Fibroblast of the conjunctiva (primary cell): ENCODE data around the gene TENM4.

Experiments used
- DNase-seq: peaks from one replicate; pipeline ENCODE4 v3.0.0-alpha.2; 2010; ENCODE audit warnings: low read depth

The TENM4 gene

GRCh38 chr11:79390477-79390876, 50.4 kb downstream of the TENM4 start:
- no peak for DNase-seq

DNA sequence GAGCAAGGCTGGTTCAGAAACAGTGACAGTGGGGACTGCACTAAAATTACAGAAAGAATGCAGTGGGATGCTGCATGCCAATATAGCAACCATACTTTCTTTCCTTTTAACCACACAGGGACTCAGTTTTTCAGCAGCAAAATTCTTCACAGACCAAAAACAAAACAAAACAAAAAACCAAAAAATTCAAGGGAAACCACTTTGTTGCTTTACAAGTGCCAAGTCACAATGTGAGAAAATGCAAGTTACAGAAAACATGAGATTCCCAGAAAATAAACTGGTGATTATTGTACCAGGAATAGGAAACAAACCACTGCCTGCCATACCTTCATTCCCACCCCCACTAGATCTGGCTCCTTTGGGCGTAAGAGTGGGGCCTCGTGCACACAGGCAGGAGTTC, 52.6 kb downstream of the TENM4 start:
- no peak for DNase-seq

GRCh38 chr11:79383874-79384273, 57.0 kb downstream of the TENM4 start:
- no peak for DNase-seq

DNA sequence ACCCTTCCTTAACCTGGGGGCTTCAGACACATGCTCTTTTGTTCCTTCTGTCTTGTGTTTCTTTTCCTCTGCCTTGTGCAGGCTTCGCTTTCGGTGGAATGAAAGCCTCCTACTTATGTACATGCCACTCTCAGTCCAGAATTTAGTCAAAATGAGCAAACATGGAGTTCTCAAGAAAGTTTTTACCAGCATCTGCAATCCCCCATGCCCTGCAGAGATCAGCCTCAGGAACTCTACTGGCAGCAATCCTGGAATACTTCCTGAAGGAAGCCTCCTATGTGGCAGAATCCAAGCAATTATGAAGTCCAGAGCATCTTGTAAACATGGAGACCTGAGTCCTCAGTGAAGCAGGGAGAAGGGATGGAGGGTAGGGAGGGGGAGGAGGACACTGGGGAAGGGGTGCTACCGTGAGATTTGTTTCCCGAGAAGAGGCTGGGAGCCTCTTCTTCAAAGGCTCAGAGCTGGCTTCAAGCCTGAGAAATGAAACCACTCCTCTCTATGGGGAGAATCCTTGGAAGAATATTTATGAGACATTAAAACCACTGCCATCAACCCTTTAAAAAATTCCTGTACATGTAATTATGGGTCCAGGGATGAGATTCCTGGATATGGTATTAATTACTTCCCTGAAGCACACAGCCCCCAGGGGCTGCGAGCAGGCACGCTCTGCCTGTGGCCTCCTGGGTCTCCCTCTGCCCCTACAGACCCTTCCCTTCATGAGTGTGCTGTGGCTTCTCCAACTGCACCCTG, 58.4 kb downstream of the TENM4 start:
- no peak for DNase-seq

DNA sequence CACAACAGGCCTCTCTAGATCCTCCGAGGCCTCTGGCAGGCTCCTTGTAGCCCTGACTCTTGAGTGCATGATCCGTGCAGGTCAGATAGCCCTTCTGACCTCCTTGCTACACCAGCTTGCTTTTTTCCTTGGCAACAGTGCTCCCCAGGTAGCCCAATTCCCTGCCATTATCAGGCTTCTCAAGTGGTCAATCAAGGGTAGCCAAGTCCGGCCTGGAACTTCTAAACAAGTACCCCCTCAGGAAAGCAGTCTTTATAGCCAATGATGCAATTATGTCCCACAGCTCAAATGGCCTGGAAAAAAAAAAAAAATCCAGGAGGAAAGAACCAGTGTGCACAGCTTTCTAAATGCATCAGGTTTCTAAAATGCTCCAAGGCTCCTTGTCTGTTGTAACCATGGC, 59.8 kb downstream of the TENM4 start:
- DNase-seq: no peak

DNA sequence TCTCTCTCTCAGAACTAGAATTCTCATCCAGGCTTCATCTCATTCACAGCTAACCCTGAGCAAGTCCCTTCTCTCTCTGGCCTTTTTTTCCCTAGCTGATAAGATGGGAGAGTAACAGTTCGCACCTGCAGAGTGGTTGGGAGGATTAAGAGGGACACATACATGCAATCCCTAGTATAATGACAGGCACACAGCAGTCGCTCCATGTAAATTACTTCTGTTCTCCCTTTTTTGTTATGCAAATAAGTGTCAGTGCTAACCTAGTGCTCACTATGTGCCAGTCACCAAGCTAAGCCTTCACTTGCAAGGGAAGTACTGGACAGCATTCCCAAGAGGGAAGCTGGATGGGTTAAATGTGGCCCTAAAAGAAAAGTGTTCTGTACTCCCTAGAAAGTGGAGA, 63.4 kb downstream of the TENM4 start:
- no peak for DNase-seq

DNA sequence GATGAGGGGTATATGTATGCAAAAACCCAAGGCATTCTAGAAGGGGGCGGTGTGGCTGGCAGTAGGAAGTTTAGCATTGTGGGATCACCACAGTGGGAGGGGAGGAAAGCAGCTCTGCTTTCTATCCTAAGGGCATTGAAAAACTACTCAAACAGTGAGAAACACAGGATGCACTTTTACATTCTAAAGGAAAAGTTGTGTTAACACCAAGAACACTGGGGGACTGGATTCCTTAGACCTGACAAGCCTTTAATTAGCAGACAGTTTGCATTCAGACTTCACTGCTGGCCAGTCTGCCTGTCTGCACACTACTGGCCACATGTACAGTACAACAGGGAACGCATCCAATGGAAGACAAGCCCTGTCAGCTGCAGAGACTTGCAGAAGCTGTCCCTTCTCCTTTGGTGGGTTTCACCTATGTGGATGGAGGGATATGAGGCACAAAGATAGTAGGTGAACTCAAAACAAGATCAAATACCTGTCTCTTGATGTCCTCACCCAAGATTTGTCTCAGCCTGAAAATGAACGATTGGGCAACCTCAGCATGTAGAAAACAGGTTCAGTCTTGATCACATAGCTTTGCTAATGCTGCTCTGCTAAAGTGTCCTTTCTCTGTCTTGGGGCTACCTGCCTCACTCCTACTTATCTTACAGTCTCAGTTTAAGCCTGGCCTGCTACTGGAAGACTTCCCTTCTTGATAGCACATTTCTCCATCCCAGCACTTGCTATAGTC, 64.8 kb downstream of the TENM4 start:
- DNase-seq: no peak

DNA sequence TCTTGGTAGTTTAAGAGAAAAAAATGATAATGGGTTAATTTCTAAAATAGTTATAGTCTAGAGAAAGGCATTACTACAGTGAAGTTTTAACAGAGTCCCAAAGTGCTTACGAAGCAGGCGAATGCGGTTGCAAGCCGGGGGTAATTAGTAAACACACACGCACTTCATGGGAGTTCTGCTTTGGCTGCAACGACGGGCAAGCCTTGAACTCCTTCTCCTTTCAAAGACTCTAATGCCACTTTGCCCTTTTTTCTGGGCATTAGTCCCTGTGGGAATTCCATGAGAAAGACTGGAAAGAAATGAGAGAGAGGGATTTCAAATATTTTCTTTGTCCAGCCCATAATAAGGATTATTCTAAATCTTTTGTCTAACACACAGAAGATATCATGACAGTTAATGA, 66.1 kb downstream of the TENM4 start:
- no peak for DNase-seq

DNA sequence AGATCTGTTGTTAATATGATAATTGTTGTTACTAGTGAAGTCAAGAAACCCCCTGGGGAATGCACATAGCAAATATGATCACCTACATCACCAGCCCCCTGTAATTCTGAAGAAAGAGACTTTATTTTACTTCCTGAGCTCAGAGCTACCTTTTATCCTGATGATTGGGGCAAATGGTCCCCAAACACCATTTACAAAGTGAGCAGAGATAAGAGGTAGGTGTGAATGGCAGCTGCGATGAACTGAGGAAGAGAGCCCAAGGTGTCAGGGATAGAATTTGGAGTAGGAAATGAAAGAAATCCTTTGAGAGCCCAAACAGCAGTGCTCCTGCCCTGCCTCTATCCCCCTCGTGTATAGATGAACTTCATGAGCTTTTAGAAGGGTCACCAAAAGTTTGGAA, 69.1 kb downstream of the TENM4 start:
- DNase-seq: no peak

DNA sequence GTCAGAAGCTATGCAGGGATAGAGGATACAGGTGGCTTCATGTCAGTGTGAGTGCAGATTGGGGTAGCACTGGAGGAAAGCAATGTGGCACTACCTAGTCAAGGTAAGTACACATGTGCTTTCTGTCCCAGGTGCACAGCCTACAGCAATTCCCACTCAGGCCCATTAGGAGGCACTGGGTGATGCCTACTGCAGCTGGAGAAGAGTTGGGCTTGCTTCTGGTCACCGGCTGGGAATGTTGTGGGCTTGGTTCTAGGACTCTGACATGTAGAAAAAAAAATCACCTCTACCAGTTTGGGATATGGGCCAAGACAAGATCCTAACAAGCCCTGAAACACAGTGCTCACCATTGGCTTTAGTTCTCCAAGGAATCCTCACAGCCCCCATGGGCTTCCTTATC, 69.7 kb downstream of the TENM4 start:
- no peak for DNase-seq

DNA sequence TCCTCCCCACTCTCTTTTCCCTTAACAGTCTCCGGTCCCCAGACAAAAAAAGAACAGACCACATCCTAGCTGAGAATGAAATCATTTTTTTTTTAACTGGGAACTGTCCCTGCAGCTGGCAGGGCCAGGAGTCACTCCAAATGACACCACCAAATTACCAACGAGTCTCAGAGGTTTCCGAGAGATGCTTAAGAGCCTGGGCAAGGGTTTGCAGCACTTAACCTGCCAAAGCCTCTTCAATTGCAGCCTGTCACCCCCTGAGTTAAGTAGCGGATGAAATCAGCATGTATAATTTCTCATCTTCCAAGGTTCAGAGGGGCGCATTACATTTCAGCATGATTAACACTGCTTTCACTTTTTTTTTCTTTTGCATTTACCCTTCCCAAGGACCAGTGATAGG, 71.8 kb downstream of the TENM4 start:
- no peak for DNase-seq

DNA sequence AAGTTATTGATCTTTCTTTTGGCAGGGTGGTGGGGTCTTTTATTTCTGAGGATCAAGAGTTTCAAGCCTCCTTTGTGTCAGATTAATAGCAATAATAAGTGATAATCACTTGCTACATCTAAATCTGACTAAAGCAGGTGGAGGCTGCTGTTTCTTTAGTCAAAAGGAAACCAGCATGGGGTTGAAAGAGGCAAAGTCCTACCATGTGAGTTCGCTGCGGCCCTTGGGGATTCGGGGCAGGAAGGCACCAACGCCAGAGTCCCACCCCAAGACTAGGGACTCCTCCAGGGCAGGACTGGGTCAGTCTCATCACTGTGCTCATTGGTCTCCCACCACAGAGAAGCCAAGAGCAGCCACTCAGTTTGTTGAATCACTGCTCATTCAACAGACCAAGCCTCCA, 73.0 kb downstream of the TENM4 start:
- DNase-seq: no peak

- DNase-seq: no peak
Observed at GRCh38 chr11:79366218-79366617, 74.6 kb downstream of the TENM4 start.

GRCh38 chr11:79363861-79364378, 76.9 kb downstream of the TENM4 start:
- no peak for DNase-seq

DNA sequence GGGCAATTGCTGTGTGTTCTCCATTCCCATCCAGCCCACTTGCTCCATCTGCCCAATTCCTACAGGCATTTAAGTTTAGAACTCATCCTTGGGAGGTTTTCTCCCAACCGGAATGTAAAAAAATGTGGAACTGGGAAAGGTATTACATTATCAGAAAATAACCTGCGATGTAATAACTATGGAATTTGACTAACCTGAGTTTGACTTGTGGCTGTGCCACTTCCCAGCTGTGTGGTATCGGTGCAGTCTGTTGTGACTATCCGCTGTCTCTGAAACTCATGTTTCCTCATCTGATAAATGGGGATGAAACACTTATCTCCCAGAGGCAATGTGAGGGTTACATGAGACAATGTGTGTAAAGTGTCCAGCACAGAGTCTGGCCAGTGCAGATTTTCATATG, 77.6 kb downstream of the TENM4 start:
- DNase-seq: no peak

DNA sequence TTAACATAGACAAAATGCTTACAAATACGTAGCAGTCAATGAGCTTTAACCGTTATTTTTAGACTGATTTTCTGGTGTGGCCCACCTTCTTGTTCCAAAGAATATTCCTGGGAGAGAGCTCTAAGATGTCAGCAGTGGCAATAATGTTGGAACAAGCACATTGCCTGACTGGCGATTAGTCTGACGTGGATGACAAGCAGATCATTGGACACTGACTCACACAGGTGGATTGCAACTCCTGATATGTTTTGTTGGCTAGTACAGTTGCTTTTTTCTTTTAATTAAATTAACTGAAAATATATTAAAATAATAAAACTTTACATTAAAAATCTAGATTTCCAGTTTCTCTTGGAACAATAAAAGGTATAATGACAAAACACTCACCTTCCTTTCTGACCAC, 78.0 kb downstream of the TENM4 start:
- DNase-seq: no peak

- DNase-seq: no peak
Observed at GRCh38 chr11:79362206-79362757, 78.5 kb downstream of the TENM4 start.

- no peak for DNase-seq
Observed at GRCh38 chr11:79358258-79358657, 82.6 kb downstream of the TENM4 start.

DNA sequence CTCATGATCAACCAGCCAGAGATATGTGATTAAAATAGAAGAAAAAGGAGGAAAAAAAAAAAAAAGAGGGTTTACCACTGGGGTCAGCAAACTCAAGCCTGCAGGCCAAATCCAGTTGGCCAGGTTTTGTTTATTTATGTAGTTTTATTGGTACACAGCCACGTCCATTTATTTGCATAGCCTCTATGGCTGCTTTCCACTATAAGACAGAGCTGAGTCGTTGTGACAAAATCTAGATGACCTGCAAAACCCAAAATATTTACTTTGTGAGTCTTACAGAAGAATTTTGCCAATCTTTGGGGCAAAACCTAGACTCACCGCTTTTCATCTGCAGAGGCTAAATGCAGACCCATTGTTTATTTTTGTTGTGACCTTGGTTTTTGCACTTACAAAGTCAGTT, 87.1 kb downstream of the TENM4 start:
- DNase-seq: no peak

DNA sequence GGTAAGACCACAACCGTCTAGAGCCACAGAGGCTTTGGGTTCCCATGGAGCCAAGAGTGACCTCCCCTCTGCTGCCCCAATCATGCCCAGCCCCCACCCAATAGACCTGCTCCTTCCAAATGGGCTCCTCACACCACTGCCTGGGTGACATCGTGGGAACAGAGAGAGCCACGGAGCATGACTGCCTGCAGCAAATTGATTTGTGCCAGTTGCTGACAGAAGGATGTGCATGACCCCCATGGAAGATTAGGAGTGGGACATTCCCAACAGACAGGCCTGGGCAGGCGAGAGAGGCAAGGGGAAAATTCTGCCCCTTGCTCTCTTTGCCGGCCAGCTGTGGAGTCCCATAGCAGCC, 88.5 kb downstream of the TENM4 start:
- no peak for DNase-seq

DNA sequence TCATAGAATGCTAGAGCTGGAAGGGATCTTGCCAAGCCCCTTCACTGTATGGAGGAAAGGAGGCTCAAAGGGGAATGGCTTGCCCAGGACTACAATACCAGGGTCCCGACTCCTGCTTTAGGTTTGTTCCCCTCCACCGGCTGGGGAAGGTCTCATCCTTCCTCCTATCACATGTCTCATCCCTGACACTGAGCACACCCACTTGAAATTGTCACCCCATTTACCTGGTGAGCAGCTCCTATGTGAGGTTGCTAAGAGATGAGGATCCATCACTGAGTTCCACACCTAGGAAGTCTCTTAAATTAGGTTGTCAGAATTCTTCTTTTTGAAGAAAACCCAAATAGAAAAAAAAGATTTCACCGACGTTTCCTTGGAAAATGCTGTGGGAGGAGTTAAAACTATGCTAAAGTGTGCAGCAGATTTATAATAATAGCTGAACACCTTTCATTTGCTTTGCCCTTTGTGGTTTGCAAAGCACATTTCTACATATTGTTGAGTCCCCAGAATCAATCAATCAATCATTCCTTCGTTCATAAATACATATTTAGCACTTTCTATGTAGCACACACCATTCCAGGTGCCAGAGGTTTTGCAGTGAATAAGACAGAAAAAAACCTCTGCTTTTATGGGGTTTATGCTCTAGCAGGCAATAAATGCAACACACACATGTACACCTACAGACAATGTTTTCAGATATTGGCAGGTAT, 91.7 kb downstream of the TENM4 start:
- no peak for DNase-seq

- DNase-seq: no peak
Observed at GRCh38 chr11:79346021-79346420, 94.8 kb downstream of the TENM4 start.
